Frontal cortex (tissue), 4 donors: ENCODE measurements around the gene GPC6. TPM values are rescaled to one million over a fixed set of nuclear protein-coding genes. Genes with fewer than 3 reads are reported as not detected.

Source experiments
- DNase-seq, 2 donors: peaks; one replicate each; pipeline ENCODE4 v3.0.0; 2012; ENCODE audit warnings: low spot score in 2 of 2
- FAIRE-seq: peaks from 2 replicates; lab custom pipeline; 2012; peaks lifted over from hg19 to GRCh38; lab: Jason Lieb, UNC
- total RNA-seq: library from RNA; depleted of rRNA; stranded (reverse); fragments of >200 nt; gene quantifications from one replicate; pipeline ENCODE4 v1.2.3, GENCODE V29; 2014
- donor health status: control.
- donor health status: control.
- donor health status: control.

Gene GPC6
- total RNA-seq, 1 donor from 2014 or later, result 9.0 TPM

DNA sequence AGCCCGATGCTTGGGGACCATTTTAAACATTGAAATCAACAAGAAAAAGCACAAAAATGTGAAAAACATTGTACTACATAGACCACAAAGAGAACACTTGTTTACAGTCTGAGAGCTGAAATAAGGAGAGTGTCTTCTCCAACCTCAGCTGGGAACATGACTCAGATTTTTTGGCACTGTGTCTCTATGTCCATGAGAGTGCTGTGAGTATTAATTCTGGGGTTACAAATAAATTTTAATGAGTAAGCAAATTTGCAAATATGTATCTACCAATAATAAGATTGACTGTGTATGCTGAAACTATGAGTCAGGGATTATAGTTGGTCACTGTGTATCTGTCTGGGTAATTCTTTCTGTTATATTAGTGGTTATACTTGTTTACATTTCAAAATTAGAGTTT, 1078.9 kb downstream of the GPC6 start:
- FAIRE-seq, result no peak

GRCh38 chr13:94305934-94306333, 1079.3 kb downstream of the GPC6 start:
- FAIRE-seq, result no peak
- DNase-seq, result no peak

More for the DNA sequence above, 1078.9 kb downstream of the GPC6 start:
- DNase-seq, result no peak

GRCh38 chr13:94308832-94309231, 1082.2 kb downstream of the GPC6 start:
- FAIRE-seq (no peak), DNase-seq (no peak)

DNA sequence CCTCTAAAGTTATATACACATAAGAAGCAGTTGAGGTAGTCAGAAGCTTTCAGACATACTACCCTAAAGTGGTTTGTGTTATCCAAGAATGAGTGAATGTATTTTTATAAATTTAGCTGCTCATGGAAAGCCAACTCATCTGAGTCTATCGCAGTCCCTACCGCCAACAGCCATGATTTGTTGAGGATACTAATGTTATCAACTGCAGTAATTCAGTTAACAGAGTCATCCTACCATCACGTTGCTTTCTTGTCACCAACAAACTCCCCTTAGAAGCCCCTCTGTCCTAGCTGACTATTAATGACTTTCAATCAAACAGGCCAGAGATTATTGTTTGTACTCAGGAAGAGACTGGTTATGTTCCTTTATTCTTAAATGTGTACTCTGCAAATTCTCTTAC, 1083.0 kb downstream of the GPC6 start:
- DNase-seq (no peak), FAIRE-seq (no peak)

DNA sequence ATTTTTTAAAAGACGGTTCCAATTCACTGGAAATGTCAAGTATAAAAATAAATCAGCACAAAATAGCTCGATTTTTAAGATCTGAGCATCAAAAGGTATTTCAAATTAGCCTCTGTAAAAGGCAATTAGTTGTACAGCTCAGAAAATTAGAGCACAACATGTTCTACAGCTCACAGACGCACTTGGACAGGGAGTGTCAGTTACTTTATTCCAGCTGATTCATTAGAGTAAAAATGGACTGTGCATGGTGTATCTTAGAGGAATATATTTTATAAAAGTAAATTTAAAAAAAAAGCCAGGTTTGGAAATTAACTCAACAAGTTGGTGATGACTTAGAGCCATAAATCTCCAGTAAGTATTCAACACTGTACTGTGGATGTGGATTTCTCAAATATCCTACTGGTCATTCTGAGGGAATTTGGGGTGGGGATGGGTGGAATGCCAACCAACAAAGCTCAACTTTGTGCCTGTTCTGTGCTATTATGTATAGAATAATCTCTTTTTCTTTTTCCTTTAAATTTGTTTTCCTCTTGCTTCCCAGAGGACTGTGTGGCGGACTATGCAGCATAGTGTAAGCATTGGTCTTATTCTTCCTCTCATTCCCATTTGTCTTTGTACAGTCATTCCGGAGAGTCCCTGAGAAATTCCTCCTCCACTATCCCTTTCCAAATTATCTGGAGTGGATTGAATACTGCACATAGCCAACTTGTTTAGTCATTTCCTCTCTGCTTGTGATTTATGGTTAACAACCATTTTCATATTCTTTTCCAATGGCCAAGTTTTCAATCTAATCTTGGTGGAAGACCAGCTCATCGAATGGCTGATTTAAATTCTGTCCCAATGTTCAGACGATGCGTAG, 1083.6 kb downstream of the GPC6 start:
- DNase-seq (no peak), FAIRE-seq (no peak)

DNA sequence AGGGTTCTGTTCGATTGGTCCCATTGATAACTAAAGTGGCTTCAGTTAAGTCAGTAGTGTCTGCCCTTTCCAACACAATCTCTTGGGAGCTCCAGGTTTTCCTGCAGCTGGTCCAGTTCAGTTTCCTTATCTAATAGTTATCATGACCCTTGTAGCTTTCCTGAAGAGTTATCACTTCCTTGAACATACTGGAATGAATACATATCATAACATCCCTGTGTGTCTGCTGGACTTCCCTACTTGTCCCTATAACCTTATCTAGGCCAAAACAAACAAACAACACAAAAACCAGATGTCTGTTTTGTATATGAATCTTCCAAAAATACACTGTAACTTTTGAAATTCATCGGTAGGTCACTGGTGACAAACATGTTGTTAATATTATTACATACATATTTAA, 1085.3 kb downstream of the GPC6 start:
- no peak for DNase-seq
- no peak for FAIRE-seq

DNA sequence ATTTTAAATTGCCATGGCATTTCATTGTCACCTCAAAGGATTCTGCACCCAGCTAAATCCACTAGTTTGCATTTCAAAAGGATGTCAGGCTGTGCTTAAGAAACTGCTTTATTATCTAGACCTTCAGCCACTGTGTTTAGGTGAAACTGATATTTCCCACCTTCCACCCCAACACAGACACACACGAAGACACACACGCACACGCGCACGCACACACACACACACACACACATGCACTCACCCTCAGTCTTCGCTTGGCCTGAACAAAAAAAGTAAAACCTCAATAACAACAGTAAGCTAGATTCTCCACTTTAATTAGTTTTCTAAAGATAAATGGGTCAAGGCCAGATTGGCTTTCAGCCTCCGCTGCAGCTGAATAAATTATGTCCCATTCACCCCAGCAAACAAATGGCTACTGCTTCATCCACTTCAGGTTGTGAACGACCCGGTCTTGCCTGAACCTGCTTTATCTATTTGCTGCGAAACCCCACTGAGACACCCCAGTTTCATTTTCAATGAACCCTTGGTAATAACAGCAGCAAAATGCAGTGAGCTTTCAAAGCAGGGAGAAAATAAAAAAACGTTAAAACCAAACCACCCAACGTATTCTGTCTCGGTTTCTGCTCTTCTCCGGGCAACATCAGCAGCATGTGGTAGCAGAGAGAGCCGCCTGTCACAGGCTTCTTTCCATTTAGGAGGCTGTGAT, 1086.1 kb downstream of the GPC6 start:
- FAIRE-seq (no peak), DNase-seq (no peak)

DNA sequence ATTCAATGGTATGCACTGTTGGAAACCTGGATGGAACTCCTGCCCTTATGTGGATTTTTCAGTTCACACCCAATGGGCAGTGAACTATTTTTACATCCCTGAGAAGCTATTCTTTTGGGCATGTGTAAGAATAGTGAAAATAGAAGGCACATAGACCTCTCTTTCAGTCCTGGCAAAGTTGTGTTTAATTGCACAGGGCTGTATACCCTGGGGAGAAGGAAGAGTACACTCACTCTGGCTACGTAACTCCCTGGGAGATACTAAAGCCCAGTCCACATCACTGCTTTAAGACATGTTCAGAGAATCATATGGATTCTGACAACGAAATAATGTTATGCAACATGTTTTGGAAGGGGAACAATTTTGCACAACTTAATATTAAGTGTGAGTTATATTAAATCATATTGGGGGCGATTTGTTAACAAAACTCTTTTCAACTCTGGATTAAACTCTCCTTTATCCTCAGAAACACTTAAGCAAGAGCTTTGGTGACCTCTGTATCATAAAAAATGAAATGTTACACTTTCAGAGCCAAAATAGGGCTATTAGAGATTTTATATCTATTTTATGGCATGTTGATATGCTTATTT, 1086.8 kb downstream of the GPC6 start:
- DNase-seq (no peak), FAIRE-seq (no peak)

GRCh38 chr13:94313926-94314325, 1087.3 kb downstream of the GPC6 start:
- FAIRE-seq, result no peak
- no peak for DNase-seq

GRCh38 chr13:94315188-94315587, 1088.6 kb downstream of the GPC6 start:
- no peak for FAIRE-seq
- DNase-seq, result no peak

GRCh38 chr13:94317063-94317491, 1090.5 kb downstream of the GPC6 start:
- DNase-seq, result no peak
- no peak for FAIRE-seq

- DNase-seq, result no peak
- no peak for FAIRE-seq
These were observed 1091.8 kb downstream of the GPC6 start for GRCh38 chr13:94318418-94318817.

- DNase-seq (no peak), FAIRE-seq (no peak)
These were observed 1092.9 kb downstream of the GPC6 start for GRCh38 chr13:94319501-94319900.

DNA sequence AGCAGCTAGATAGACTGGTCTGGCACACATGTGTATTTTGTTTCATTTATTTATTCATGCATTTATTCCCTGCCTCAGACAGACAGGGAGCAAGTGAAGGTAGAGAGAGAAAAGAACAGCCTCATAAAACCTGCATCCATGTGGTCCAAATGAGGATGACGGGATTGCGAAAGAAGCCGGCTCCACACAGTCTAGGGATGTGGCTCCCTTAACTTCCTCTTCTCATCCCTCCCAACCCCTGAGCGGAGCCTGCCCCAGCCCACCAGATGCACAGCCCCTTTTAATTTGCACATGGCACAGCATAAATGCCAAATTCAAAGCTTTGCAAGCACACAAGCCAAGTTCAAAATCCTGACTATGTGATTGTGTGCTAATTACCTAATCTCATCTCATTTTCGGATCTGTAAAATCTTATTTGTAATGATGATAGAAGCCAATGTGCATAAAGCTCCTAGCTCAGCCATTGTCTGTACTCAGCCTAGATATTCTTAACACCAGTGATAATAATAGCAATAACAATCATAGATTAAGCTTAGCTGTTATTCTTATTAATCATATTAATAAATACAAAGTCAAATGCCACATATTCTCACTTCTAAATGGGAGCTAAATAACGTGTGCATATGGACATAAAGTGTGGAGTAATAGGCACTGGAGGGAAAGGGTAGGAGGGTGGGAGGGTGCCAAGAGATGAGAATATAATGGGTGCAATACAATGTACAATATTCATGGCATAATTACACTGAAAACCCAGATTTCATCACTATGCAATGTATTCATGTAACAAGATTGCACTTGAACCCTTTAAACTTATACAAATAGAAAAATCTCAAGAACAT, 1096.5 kb downstream of the GPC6 start:
- DNase-seq (no peak), FAIRE-seq (no peak)

DNA sequence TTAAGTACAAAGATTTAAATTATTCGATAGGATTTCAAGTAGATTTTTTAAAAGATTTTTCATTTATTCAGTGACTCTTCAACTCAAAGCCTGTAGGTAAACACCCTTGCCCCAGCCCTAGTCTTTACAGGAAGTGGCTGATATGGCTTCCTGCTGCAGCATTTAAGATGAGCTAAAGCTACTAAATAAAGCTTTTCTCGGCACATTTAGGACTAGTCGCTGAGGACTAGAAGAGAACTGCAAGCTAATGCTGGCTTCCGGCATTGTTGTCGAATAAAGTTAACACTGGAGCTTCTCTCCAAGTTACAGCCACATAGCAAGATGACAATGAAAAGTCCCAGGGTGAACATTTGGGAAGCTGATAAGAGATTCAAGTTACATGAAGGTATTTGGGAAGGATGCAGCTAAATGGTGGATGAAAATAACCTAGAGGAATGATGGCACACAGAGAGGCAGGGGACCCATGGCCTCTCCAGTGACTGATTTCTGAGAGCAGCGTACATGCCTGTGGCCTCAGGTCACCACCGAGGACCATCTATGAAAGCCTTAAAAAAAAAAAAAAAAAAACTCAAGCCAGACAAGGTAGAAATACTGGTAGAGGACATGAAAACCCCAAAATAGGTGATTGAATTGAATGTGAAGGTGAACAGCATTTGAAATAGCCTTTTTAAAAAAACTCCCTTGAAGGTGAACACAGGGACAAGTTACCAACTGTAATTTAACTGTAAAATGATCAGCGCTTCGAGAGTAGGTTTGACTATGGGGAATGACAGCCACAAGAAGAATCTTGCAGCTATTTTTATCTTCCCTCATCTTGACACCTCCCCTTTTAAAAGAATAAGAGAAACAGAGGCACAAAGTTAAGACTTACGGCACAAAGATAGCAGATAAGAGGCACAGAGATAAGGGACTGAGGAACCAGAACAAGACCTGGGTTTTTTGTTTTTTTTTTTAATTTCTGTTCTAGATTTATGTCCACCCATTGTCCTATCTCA, 1097.5 kb downstream of the GPC6 start:
- DNase-seq (no peak), FAIRE-seq (no peak)

- DNase-seq (no peak), FAIRE-seq (no peak)
These were observed 1098.3 kb downstream of the GPC6 start for GRCh38 chr13:94324767-94325540.

DNA sequence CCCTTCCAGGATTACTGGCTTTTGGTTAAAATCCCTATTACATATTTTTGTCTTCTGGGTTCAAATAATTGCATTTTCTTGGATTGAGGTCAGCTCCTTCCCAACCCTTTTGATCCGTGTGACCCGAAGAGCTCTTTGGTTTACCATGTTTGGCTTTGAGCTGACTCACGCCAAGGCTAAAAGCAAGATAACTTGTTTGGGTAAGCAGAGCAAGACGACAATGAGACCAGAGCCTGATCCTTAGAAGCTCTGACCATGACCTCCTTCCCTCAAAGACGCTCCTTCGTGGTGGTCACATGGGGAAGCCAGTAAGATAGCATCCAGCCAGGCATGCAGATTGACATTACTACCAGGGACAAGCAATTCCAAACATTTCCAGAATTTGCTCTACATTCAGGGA, 1099.0 kb downstream of the GPC6 start:
- DNase-seq, result no peak
- FAIRE-seq, result no peak

DNA sequence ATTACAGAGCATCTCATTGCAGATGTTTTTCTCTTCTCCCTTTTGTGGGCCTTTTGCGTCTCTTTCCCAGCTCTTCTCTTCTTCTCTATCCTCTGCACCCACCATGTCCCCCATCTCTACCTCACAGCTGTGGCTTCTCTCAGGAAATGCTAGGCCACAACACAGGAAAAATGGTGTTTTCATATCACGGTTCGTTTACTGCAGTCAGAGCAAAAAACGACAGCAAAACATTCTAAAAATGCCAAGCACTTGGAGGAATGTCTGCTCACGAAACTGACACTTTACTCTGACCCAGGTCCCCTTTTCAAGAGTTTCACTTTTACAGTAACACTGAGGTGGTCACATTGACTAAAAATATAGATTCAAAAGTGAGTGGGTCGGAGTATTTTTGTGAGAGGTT, 1100.7 kb downstream of the GPC6 start:
- FAIRE-seq (no peak), DNase-seq (no peak)
